Measurements from ENCODE around the gene PRPF18. TPM values are rescaled to one million over a fixed set of nuclear protein-coding genes. Genes with fewer than 3 reads are reported as not detected.

The PRPF18 gene
- total RNA-seq, 1 donor from 2014 or later, result 21.0 TPM

- Histone ChIP-seq H3K4me2 (ENCODE audit: low read length) (no peak overlapping the region), H3K79me2 (ENCODE audit: insufficient read depth, low read length) (no peaks in the 10 kb centered on the region), H3K9ac (ENCODE audit: low read length) (no peak overlapping the region), H3K4me1 (ENCODE audit: insufficient read depth, low read length) (no peaks in the 10 kb centered on the region), H3K4me3 (ENCODE audit: insufficient read depth, low read depth, low read length) (no peak overlapping the region), H2AFZ (ENCODE audit: low read depth, low read length) (no peak overlapping the region), H3K27me3 (ENCODE audit: insufficient read depth, low read length) (peaks cover 10% of the 10 kb centered on the region), H4K20me1 (ENCODE audit: insufficient read depth, low read length) (no peaks in the 10 kb centered on the region), H3K27ac (ENCODE audit: low read depth, low read length) (no peak overlapping the region), H3K9me3 (ENCODE audit: insufficient read depth, low read depth, low read length) (peaks cover 5% of the 10 kb centered on the region), H3K36me3 (ENCODE audit: insufficient read depth, low read length) (no peaks in the 10 kb centered on the region)
- Mint-ChIP-seq H3K27me3 (ENCODE audit: low read depth, unreplicated experiment) (peaks cover 5% of the 10 kb centered on the region), H3K27ac (ENCODE audit: unreplicated experiment) (no peak overlapping the region), H3K4me3 (ENCODE audit: unreplicated experiment) (no peak overlapping the region), H3K9me3 (ENCODE audit: unreplicated experiment) (peaks cover 11% of the 10 kb centered on the region), H3K36me3 (ENCODE audit: low read depth, unreplicated experiment) (no peaks in the 10 kb centered on the region), H3K4me1 (ENCODE audit: low read depth, unreplicated experiment) (no peaks in the 10 kb centered on the region)
- TF ChIP-seq CTCF (IDR thresholded peaks at IDR 0.05; ENCODE audit: insufficient read depth, low read depth, low read length) (no peak), EZH2 (IDR thresholded peaks at IDR 0.05; ENCODE audit: insufficient read depth, low read length) (no peak)
- no peak for FAIRE-seq
- DNase-seq (ENCODE audit: low read depth), result no peak
Measured at GRCh38 chr10:13550802-13551201, 36.0 kb upstream of the PRPF18 start.

DNA sequence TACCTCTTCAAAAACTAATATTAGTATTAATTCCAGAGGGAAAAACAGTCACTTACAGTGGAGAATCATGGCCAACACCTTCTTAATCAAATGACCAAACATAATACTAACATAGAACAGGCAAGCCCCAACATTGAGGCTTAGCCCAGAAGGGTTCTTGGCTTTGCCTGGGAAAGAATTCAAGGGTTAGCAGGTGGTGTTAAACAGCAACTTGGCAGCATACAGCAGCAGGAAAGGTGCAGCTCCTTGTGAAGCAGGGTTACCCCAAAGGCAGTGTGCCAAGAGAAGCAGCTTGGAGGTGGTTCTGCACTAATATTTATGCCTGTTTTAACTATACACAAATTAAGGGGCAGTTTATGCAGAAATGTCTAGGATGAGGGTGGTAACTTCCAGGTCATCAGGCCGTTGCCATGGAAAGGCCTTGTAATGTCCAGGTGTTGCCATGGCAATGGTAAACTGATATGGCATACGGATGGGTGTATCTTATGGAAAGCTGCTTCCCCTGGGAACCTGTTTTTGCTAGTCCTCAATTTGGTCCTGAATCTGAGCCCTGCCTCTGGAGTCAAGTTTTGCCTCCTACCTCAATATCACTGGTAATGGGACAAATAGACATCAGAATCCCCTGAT lies 30.8 kb upstream of the PRPF18 start:
- H3K4me1 Mint-ChIP-seq (ENCODE audit: low read depth, unreplicated experiment), result no peaks in the 10 kb centered on the region
- H4K20me1 ChIP-seq (ENCODE audit: insufficient read depth, low read length), result no peaks in the 10 kb centered on the region
- H3K27ac Mint-ChIP-seq (ENCODE audit: unreplicated experiment), result no peak overlapping the region
- H2AFZ ChIP-seq (ENCODE audit: low read depth, low read length), result no peak overlapping the region
- no peaks in the 10 kb centered on the region for H3K27me3 Mint-ChIP-seq (ENCODE audit: low read depth, unreplicated experiment)
- no peaks in the 10 kb centered on the region for H3K36me3 Mint-ChIP-seq (ENCODE audit: low read depth, unreplicated experiment)
- no peak overlapping the region for H3K27ac ChIP-seq (ENCODE audit: low read depth, low read length)
- no peak overlapping the region for H3K9ac ChIP-seq (ENCODE audit: low read length)
- H3K9me3 ChIP-seq (ENCODE audit: insufficient read depth, low read depth, low read length), result no peaks in the 10 kb centered on the region
- H3K4me3 ChIP-seq (ENCODE audit: insufficient read depth, low read depth, low read length), result no peak overlapping the region
- no peak for FAIRE-seq
- no peak overlapping the region for H3K4me3 Mint-ChIP-seq (ENCODE audit: unreplicated experiment)
- no peaks in the 10 kb centered on the region for H3K79me2 ChIP-seq (ENCODE audit: insufficient read depth, low read length)
- H3K4me1 ChIP-seq (ENCODE audit: insufficient read depth, low read length), result peaks cover 6% of the 10 kb centered on the region
- H3K27me3 ChIP-seq (ENCODE audit: insufficient read depth, low read length), result peaks cover 3% of the 10 kb centered on the region
- H3K9me3 Mint-ChIP-seq (ENCODE audit: unreplicated experiment), result peaks cover 3% of the 10 kb centered on the region
- no peaks in the 10 kb centered on the region for H3K36me3 ChIP-seq (ENCODE audit: insufficient read depth, low read length)
- no peak for DNase-seq (ENCODE audit: low read depth)
- no peak for TF ChIP-seq EZH2 (IDR thresholded peaks at IDR 0.05; ENCODE audit: insufficient read depth, low read length)
- no peak for TF ChIP-seq CTCF (IDR thresholded peaks at IDR 0.05; ENCODE audit: insufficient read depth, low read depth, low read length)
- H3K4me2 ChIP-seq (ENCODE audit: low read length), result no peak overlapping the region

DNA sequence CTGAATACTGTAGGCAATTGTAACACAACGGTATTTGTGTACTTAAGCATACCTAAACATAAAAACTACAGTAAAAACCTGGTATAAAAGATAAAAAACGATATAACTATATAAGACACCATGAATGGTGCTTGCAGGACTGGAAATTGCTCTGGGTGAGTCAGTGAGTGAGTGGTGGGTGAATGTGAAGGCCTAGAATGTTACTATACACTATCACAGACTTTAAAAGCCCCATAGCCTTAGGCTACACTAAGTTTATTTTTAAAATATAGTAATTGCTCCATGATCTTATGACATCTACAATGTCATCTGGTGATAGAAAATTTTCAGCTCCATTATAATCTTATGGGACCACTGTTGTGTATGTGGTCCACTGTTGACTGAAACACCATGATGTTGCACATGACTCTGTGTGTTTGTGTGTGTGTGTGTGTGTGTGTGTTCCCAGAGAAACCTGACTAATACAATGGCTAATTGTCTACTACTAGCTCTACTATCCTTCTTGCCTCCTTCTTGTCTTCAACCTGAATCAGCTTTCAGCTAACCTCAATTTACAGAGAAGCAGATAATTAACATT lies 27.6 kb upstream of the PRPF18 start:
- H2AFZ ChIP-seq (ENCODE audit: low read depth, low read length), result no peak overlapping the region
- H3K4me3 Mint-ChIP-seq (ENCODE audit: unreplicated experiment), result no peak overlapping the region
- H3K9me3 ChIP-seq (ENCODE audit: insufficient read depth, low read depth, low read length), result peaks cover 2% of the 10 kb centered on the region
- no peaks in the 10 kb centered on the region for H3K79me2 ChIP-seq (ENCODE audit: insufficient read depth, low read length)
- no peak overlapping the region for H3K9ac ChIP-seq (ENCODE audit: low read length)
- TF ChIP-seq CTCF (IDR thresholded peaks at IDR 0.05; ENCODE audit: insufficient read depth, low read depth, low read length), result no peak
- TF ChIP-seq EZH2 (IDR thresholded peaks at IDR 0.05; ENCODE audit: insufficient read depth, low read length), result no peak
- H3K4me3 ChIP-seq (ENCODE audit: insufficient read depth, low read depth, low read length), result no peak overlapping the region
- peaks cover 6% of the 10 kb centered on the region for H3K4me1 ChIP-seq (ENCODE audit: insufficient read depth, low read length)
- H3K36me3 Mint-ChIP-seq (ENCODE audit: low read depth, unreplicated experiment), result no peaks in the 10 kb centered on the region
- no peak for DNase-seq (ENCODE audit: low read depth)
- peaks cover 8% of the 10 kb centered on the region for H3K9me3 Mint-ChIP-seq (ENCODE audit: unreplicated experiment)
- FAIRE-seq, result no peak
- H3K27me3 ChIP-seq (ENCODE audit: insufficient read depth, low read length), result no peaks in the 10 kb centered on the region
- H4K20me1 ChIP-seq (ENCODE audit: insufficient read depth, low read length), result no peaks in the 10 kb centered on the region
- H3K4me2 ChIP-seq (ENCODE audit: low read length), result no peak overlapping the region
- no peaks in the 10 kb centered on the region for H3K27me3 Mint-ChIP-seq (ENCODE audit: low read depth, unreplicated experiment)
- H3K4me1 Mint-ChIP-seq (ENCODE audit: low read depth, unreplicated experiment), result no peaks in the 10 kb centered on the region
- H3K36me3 ChIP-seq (ENCODE audit: insufficient read depth, low read length), result no peaks in the 10 kb centered on the region
- no peak overlapping the region for H3K27ac ChIP-seq (ENCODE audit: low read depth, low read length)
- no peak overlapping the region for H3K27ac Mint-ChIP-seq (ENCODE audit: unreplicated experiment)

Measured in astrocyte (in vitro differentiated cells and primary cell).